NT2/D1 (cell line): ENCODE results near the gene PNMA8A.

Experiments
- YY1 ChIP-seq: IDR thresholded peaks from 2 replicates; pipeline ENCODE4 v1.6.1; 2011; ENCODE audit not compliant: insufficient read length, insufficient read depth
- ZNF274 ChIP-seq: IDR thresholded peaks from 2 replicates; pipeline ENCODE4 v1.6.1; 2011; ENCODE audit warnings: mild to moderate bottlenecking, low read depth, low read length

- TF ChIP-seq ZNF274 (no peak), YY1 (no peak)
Observed at GRCh38 chr19:46466536-46467196, 4.7 kb downstream of the PNMA8A start.
